Measurements from ENCODE around the gene AQP2.

DNA sequence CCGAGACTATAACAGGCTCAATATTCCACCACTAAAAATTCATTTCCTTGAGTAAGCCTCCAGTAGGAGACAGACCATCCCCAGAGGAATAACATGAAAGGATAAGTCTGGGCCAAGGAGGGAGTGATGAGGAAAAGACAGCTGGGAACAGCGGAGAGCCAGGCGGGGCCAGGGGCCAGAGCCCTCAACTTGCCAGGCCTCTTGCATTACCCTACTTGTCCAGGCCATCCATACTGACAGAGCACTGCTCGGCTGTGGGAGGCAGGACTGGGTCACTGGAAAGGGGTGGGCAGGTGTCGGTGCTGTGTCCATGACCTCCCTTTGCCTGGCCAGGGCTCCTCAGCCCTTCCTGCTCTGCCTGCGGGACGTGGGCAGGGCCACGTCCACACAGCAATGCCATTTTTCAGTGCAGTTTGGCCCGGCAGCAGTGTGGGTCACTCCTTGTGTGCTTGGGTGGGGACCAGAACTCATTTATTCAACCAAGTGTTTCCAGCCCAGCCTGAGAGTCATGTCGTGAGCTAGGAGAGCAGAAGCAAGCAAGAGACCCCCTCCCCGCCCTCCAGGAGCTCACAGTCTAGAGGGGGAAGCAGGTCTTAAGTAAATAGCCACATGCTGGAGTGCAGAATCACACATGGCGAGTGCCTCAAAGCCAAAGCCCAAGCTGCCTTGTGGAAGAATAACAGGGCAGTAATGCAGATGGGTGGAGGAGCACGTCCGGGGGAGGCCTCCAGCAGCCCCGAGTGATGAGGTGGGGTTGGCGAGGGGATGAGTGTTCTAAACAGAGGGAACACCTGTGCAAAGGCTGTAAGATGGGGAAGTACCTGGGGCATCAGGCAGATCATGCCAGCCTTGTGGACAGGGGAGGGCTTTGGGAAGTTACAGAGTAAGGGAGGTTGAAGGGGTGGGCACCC, 37.9 kb upstream of the AQP2 start:
- TF ChIP-seq, protein P1, sequence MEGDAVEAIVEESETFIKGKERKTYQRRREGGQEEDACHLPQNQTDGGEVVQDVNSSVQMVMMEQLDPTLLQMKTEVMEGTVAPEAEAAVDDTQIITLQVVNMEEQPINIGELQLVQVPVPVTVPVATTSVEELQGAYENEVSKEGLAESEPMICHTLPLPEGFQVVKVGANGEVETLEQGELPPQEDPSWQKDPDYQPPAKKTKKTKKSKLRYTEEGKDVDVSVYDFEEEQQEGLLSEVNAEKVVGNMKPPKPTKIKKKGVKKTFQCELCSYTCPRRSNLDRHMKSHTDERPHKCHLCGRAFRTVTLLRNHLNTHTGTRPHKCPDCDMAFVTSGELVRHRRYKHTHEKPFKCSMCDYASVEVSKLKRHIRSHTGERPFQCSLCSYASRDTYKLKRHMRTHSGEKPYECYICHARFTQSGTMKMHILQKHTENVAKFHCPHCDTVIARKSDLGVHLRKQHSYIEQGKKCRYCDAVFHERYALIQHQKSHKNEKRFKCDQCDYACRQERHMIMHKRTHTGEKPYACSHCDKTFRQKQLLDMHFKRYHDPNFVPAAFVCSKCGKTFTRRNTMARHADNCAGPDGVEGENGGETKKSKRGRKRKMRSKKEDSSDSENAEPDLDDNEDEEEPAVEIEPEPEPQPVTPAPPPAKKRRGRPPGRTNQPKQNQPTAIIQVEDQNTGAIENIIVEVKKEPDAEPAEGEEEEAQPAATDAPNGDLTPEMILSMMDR (conservative IDR thresholded peaks at IDR 0.05; ENCODE audit: low read depth, low read length): no peak
- TF ChIP-seq RAD21 (IDR thresholded peaks at IDR 0.05; ENCODE audit: low read length) (no peak), POLR2A (IDR thresholded peaks at IDR 0.05; ENCODE audit: low read depth, low read length) (no peak), SMC3 (IDR thresholded peaks at IDR 0.05; ENCODE audit: low read depth, low read length) (no peak), RCOR1 (IDR thresholded peaks at IDR 0.05; ENCODE audit: insufficient replicate concordance, low read length) (no peak), FOS (IDR thresholded peaks at IDR 0.05; ENCODE audit: low read depth, low read length) (no peak), BHLHE40 (IDR thresholded peaks at IDR 0.05; ENCODE audit: low read depth, low read length) (no peak), RFX5 (IDR thresholded peaks at IDR 0.05; ENCODE audit: low read depth, low read length) (no peak), CEBPB (IDR thresholded peaks at IDR 0.05; ENCODE audit: low read depth, low read length) (no peak)
- TF ChIP-seq, protein P2, sequence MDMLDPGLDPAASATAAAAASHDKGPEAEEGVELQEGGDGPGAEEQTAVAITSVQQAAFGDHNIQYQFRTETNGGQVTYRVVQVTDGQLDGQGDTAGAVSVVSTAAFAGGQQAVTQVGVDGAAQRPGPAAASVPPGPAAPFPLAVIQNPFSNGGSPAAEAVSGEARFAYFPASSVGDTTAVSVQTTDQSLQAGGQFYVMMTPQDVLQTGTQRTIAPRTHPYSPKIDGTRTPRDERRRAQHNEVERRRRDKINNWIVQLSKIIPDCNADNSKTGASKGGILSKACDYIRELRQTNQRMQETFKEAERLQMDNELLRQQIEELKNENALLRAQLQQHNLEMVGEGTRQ (IDR thresholded peaks at IDR 0.05; ENCODE audit: low read depth, low read length): no peak

Measured in IMR-90 (cell line).